ENCODE results near the gene ZRANB3.

- TF ChIP-seq GATA2 (IDR thresholded peaks at IDR 0.05; ENCODE audit: low read depth, low read length) (no peak), GATA3 (IDR thresholded peaks at IDR 0.05; ENCODE audit: low read depth, low read length) (no peak)
These were observed 254.5 kb downstream of the ZRANB3 start for GRCh38 chr2:135276525-135276924.

Measured in SH-SY5Y (cell line).